TTC549 (cell line): ENCODE measurements around the gene B3GAT1.

Experiments
- FAIRE-seq: peaks from 2 replicates; lab custom pipeline; 2012; peaks lifted over from hg19 to GRCh38; lab: Jason Lieb, UNC

B3GAT1 gene

GRCh38 chr11:134409552-134410429, 2.3 kb downstream of the B3GAT1 start:
- no peak for FAIRE-seq

GRCh38 chr11:134407923-134408322, 4.1 kb downstream of the B3GAT1 start:
- FAIRE-seq = no peak

GRCh38 chr11:134407321-134407828, 4.7 kb downstream of the B3GAT1 start:
- no peak for FAIRE-seq

- FAIRE-seq = no peak
Measured at GRCh38 chr11:134406264-134407185, 5.5 kb downstream of the B3GAT1 start.

GRCh38 chr11:134405841-134406240, 6.2 kb downstream of the B3GAT1 start:
- FAIRE-seq = no peak

- no peak for FAIRE-seq
Measured at GRCh38 chr11:134405436-134405835, 6.6 kb downstream of the B3GAT1 start.

GRCh38 chr11:134404575-134405341, 7.3 kb downstream of the B3GAT1 start:
- no peak for FAIRE-seq

- no peak for FAIRE-seq
Measured at GRCh38 chr11:134402910-134403309, 9.1 kb downstream of the B3GAT1 start.

- no peak for FAIRE-seq
Measured at GRCh38 chr11:134401825-134402809, 9.9 kb downstream of the B3GAT1 start.

GRCh38 chr11:134399996-134400395, 12.0 kb downstream of the B3GAT1 start:
- no peak for FAIRE-seq

GRCh38 chr11:134399293-134399654, 12.8 kb downstream of the B3GAT1 start:
- FAIRE-seq = no peak

GRCh38 chr11:134398644-134399292, 13.3 kb downstream of the B3GAT1 start:
- FAIRE-seq = no peak

- FAIRE-seq = no peak
Measured at GRCh38 chr11:134398079-134398444, 14.0 kb downstream of the B3GAT1 start.

- no peak for FAIRE-seq
Measured at GRCh38 chr11:134397304-134398078, 14.6 kb downstream of the B3GAT1 start.

- no peak for FAIRE-seq
Measured at GRCh38 chr11:134395002-134395401, 17.0 kb downstream of the B3GAT1 start.

GRCh38 chr11:134394311-134394710, 17.7 kb downstream of the B3GAT1 start:
- no peak for FAIRE-seq

- no peak for FAIRE-seq
Measured at GRCh38 chr11:134393638-134394037, 18.4 kb downstream of the B3GAT1 start.

- no peak for FAIRE-seq
Measured at GRCh38 chr11:134392953-134393615, 19.0 kb downstream of the B3GAT1 start.

- FAIRE-seq = no peak
Measured at GRCh38 chr11:134391656-134392055, 20.4 kb downstream of the B3GAT1 start.
